ENCODE results near the gene THSD7B.
A peak's percentile ranks its signal among the peaks of the same experiment; 100 is the strongest.

The THSD7B gene

DNA sequence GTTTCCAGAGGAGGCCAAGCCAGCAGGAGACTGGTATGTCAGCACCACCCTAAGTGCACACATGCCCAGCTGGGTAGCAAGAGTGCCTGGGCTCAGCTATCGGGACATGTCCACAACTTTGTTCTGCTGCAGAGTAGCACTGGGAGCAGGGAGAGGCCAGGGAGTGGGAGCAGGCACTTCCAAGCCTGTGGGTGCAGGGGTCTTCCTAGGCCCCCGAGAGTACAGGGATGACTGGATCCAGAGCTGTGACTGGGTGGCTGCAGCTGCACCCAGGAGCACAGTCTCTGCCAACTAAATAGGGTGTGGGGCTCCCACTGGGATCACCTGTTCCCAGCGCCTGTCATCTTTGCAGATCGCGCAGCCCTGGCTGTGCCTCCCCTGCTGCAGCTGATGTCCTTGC is 943.0 kb downstream of the THSD7B start:
- no peak for FAIRE-seq

DNA sequence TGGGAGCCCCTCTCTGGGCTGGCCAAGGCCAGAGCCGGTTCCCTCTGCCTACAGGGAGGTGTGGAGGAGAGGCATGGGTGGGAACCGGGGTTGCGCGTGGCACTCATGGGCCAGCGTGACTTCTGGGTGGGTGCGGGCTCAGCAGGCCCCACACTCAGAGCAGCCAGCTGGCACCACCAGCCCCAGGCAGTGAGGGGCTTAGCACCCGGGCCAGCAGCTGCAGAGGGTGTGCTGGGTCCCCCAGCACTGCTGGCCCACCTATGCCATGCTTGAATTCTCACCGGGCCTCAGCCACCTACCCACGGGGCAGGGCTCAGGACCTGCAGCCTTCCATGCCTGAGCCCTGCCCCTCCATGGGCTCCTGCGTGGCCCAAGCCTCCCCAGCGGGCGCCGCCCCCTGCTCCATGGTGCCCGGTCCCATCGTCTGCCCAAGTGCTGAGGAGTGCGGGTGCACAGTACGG is 950.4 kb downstream of the THSD7B start:
- FAIRE-seq, result no peak

DNA sequence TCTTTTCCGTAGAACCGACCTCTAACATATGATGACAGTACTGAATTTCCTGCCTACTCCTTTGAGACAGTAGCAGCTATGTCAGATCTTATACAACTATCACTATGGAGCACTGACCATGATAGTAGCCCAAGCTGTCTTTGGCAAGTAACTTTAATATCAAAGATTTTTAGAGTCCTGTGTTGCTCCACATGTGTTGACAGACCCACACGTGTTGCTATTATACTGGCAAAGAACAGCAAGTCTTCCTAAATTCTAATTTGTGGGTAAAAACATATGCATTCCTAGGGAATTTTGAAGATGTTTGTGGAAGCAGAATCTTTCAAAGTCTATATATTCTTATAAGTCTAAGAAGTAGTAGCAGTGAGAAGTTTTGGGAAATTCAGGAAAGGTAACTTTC is 953.4 kb downstream of the THSD7B start:
- no peak for FAIRE-seq

DNA sequence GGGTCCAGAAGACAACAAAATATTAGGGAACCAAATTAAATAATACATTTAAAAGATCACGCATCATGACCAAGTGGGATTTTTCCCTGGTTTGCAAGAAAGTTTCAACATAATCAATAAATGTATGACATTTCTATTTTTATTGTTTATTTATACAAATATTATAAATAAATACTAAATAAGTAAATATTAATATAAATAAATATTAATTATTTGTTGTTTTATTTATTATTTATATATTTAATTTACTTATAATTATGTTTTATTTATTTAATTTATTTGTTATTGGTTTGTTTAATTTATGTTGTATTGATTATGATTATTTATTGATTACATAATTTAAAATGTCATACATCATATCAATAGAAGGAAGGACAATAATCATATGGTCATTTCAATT is 956.4 kb downstream of the THSD7B start:
- peak; percentile 97 for FAIRE-seq

DNA sequence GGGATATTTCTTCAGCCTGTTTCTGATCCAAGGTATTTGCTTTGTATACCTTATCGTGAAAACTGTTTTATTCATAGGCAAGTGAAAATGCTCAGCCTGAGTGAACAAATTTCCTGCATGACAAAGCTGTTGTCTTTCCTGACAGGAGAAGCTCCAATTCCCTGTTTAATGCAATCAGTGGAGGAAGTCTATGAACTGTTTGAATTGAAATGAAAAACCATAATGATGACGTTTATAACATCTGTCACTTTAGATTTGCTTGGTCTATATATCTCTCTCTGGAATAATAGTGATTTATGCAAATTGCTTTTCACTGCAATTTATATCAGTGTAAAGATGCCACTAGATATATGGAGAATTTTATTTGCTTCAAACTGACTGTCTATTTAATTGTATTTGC is 959.6 kb downstream of the THSD7B start:
- no peak for FAIRE-seq
